Ovary (tissue), 3 donors: ENCODE measurements around the gene CLK2.

Experiments used
- CTCF ChIP-seq, 3 donors: fragments of 450-650 bp in 2 of 3; fragments of 200-600 bp in 1 of 3; IDR thresholded peaks; one replicate each; pipeline versions ENCODE4 v1.5.1 to v1.8.0; 2016 to 2022; ENCODE audit warnings: antibody characterized with exemption in 3 of 3, mild to moderate bottlenecking in 1 of 3
- POLR2A ChIP-seq: fragments of 450-650 bp; IDR thresholded peaks from one replicate; pipeline ENCODE4 v1.6.1; 2017; ENCODE audit warnings: antibody characterized with exemption, mild to moderate bottlenecking, moderate library complexity
- donor health status: DM: no; HTN: no; CAD: no.

GRCh38 chr1:155320252-155320651, 46.9 kb upstream of the CLK2 start:
- TF ChIP-seq CTCF (IDR thresholded peaks at IDR 0.05) = no peak
- no peak for TF ChIP-seq POLR2A
